Peyer's patch (tissue), 4 donors: ENCODE results near the gene SH3RF1.

Source experiments
- CTCF ChIP-seq, 6 experiments: fragments of 450-650 bp in 4 of 6; fragments of 200-600 bp in 2 of 6; sonication (generic) in 1 of 6; IDR thresholded peaks; one replicate each; pipeline ENCODE4 v1.5.1; 2017 to 2019; ENCODE audit warnings: antibody characterized with exemption in 6 of 6, mild to moderate bottlenecking in 3 of 6, moderate library complexity in 1 of 6
- POLR2A ChIP-seq, 2 donors: fragments of 450-650 bp; IDR thresholded peaks; one replicate each; pipeline ENCODE4 v1.5.1; 2017; ENCODE audit warnings: antibody characterized with exemption in 2 of 2, mild to moderate bottlenecking in 2 of 2, moderate library complexity in 2 of 2

GRCh38 chr4:169219440-169219839 lies 51.3 kb downstream of the SH3RF1 start:
- TF ChIP-seq CTCF (IDR thresholded peaks at IDR 0.05) (no peak), POLR2A (IDR thresholded peaks at IDR 0.05) (no peak)
